K562 (cell line): ENCODE data around the gene FGFR1OP2. TPM values are rescaled to one million over a fixed set of nuclear protein-coding genes. Genes with fewer than 3 reads are reported as not detected.

ENCODE experiments used
- ATAC-seq: fragments of 200-7000 bp; cut with Tn5 transposase; 3 replicates; pipeline ENCODE4 v1.9.1; 2020; ENCODE audit warnings: moderate library complexity
- BruUV-seq: library from RNA; stranded (reverse); fragments of 400-500 nt; replicated peaks from 2 replicates; lab custom pipeline; 2021; lab: Mats Ljungman, UMichigan
- CTCF ChIA-PET: fragments of 300-600 bp; formaldehyde crosslinking; extraction: SDS; loops from one replicate; lab custom pipeline; 2021; ENCODE audit warnings: low intra/inter-chr PET ratio; lab: Yijun Ruan, JAX
- POLR2A ChIA-PET: fragments of 300-600, 350-650 bp; sonication (Branson Sonifier 250); formaldehyde crosslinking; extraction: SDS; loops from one replicate; lab custom pipeline; 2021; ENCODE audit warnings: antibody characterized with exemption, inconsistent platforms; lab: Yijun Ruan, JAX
- DNase-seq, 4 experiments: peaks; one replicate each; pipeline versions ENCODE4 v3.0.0 to v3.0.0-alpha.2; 2011 to 2018; ENCODE audit warnings: low spot score in 3 of 4, mixed read lengths in 3 of 4; ENCODE audit errors: extremely low read depth in 1 of 4
- FAIRE-seq: peaks from 2 replicates; lab custom pipeline; 2011; peaks lifted over from hg19 to GRCh38; lab: Jason Lieb, UNC
- H2AFZ ChIP-seq: 2 replicates; pipeline ENCODE4 v1.6.0; 2011; ENCODE audit warnings: low read depth, low read length, control low read depth, inconsistent platforms
- H3K27ac ChIP-seq: fragments of 200-600 bp; 3 replicates; pipeline ENCODE4 v1.8.0; 2011; ENCODE audit warnings: low read depth, mild to moderate bottlenecking, control low read depth, inconsistent platforms, low read length, moderate library complexity, mixed read lengths; ENCODE audit errors: extremely low read depth
- H3K27me3 ChIP-seq, 2 experiments: fragments of 300-600 bp in 1 of 2; 2 replicates in 1 of 2; 3 replicates in 1 of 2; pipeline versions ENCODE4 v1.6.0 to v1.8.0; 2011; ENCODE audit warnings: inconsistent platforms in 2 of 2, low read length in 2 of 2, mild to moderate bottlenecking in 1 of 2, mixed read lengths in 1 of 2, moderate library complexity in 1 of 2; ENCODE audit not compliant: control insufficient read depth in 2 of 2, insufficient read depth in 2 of 2
- H3K36me3 ChIP-seq: fragments of 300-600 bp; 3 replicates; pipeline ENCODE4 v1.8.0; 2011; ENCODE audit warnings: mild to moderate bottlenecking, low read length, inconsistent platforms; ENCODE audit not compliant: control insufficient read depth, insufficient read depth
- H3K4me1 ChIP-seq, 2 experiments: fragments of 200-600 bp in 1 of 2; replicated peaks in 1 of 2; 2 replicates in 1 of 2; 3 replicates in 1 of 2; pipeline versions ENCODE4 v1.5.1 to v1.8.0; 2011; ENCODE audit warnings: inconsistent platforms in 2 of 2, low read length in 2 of 2, mild to moderate bottlenecking in 1 of 2, mixed read lengths in 1 of 2, moderate library complexity in 1 of 2; ENCODE audit not compliant: control insufficient read depth in 2 of 2, insufficient read depth in 2 of 2
- H3K4me2 ChIP-seq: 2 replicates; pipeline ENCODE4 v1.6.1; 2011; ENCODE audit warnings: low read length, control low read depth, inconsistent platforms, mixed read lengths; ENCODE audit not compliant: insufficient read depth
- H3K4me3 ChIP-seq: fragments of 200-600 bp; sonication (generic), shearing (Covaris generic); 2 replicates; pipeline ENCODE4 v1.5.1; 2016; ENCODE audit warnings: control low read depth, inconsistent platforms
- H3K79me2 ChIP-seq: fragments of 200-600 bp; 3 replicates; pipeline ENCODE4 v1.8.0; 2011; ENCODE audit warnings: low read length, inconsistent platforms; ENCODE audit not compliant: control insufficient read depth, insufficient read depth
- H3K9ac ChIP-seq, 2 experiments: 2 replicates each; pipeline versions ENCODE4 v1.6.0 to v1.6.1; 2011; ENCODE audit warnings: low read depth in 2 of 2, low read length in 2 of 2, control low read depth in 1 of 2, inconsistent platforms in 1 of 2, mild to moderate bottlenecking in 1 of 2, mixed read lengths in 1 of 2; ENCODE audit not compliant: insufficient read depth in 1 of 2
- H3K9me1 ChIP-seq: one replicate; pipeline ENCODE4 v1.6.0; 2011; ENCODE audit warnings: inconsistent platforms, mild to moderate bottlenecking, low read length, moderate library complexity; ENCODE audit not compliant: control insufficient read depth, insufficient read depth
- H3K9me3 ChIP-seq: replicated peaks from 2 replicates; pipeline ENCODE4 v1.5.1; 2011; ENCODE audit warnings: low read depth, low read length, inconsistent platforms; ENCODE audit not compliant: control insufficient read depth, insufficient read depth
- H4K20me1 ChIP-seq: replicated peaks from 2 replicates; pipeline ENCODE4 v1.6.1; 2011; ENCODE audit warnings: low read length, inconsistent platforms, mixed read lengths; ENCODE audit not compliant: control insufficient read depth, insufficient read depth
- AFF4 ChIP-seq: sonication (generic); formaldehyde crosslinking; IDR thresholded peaks from 2 replicates; pipeline ENCODE4 v1.8.0; 2023; ENCODE audit warnings: mild to moderate bottlenecking, missing genetic modification reagents
- CCNT2 ChIP-seq: IDR thresholded peaks from 2 replicates; pipeline ENCODE4 v1.6.1; 2011; ENCODE audit warnings: borderline replicate concordance, low read depth, mild to moderate bottlenecking, moderate library complexity, mixed read lengths, low read length; ENCODE audit not compliant: insufficient read length; ENCODE audit errors: extremely low read depth
- CXXC5 ChIP-seq: fragments of 250-450 bp; sonication (Bioruptor Pico); IDR thresholded peaks from 2 replicates; pipeline ENCODE4 v1.8.0; 2022; ENCODE audit warnings: inconsistent platforms, mild to moderate bottlenecking, moderate library complexity
- HNRNPLL ChIP-seq: fragments of 200-400 bp; formaldehyde crosslinking; IDR thresholded peaks from 2 replicates; pipeline ENCODE4 v1.6.1; 2017; ENCODE audit warnings: low read length, low read depth, mild to moderate bottlenecking; ENCODE audit not compliant: poor library complexity, severe bottlenecking
- NR1H2 ChIP-seq: sonication (generic); formaldehyde crosslinking; IDR thresholded peaks from 2 replicates; pipeline ENCODE4 v1.4.0; 2020; ENCODE audit warnings: mild to moderate bottlenecking, missing genetic modification reagents
- POLR2G ChIP-seq: fragments of 200-400 bp; formaldehyde crosslinking; IDR thresholded peaks from 2 replicates; pipeline ENCODE4 v1.6.1; 2017; ENCODE audit warnings: low read depth, mild to moderate bottlenecking, antibody characterized with exemption, low read length, moderate library complexity
- PTRF ChIP-seq: fragments of 450-650 bp; IDR thresholded peaks from 2 replicates; pipeline ENCODE4 v1.6.1; 2016; ENCODE audit warnings: mild to moderate bottlenecking, missing genetic modification characterization, missing compliant biosample characterization
- RBFOX2 ChIP-seq: fragments of 200-400 bp; formaldehyde crosslinking; IDR thresholded peaks from 2 replicates; pipeline ENCODE4 v1.6.1; 2017; ENCODE audit warnings: low read depth, mild to moderate bottlenecking, low read length, moderate library complexity
- RBM22 ChIP-seq: fragments of 200-400 bp; formaldehyde crosslinking; IDR thresholded peaks from 2 replicates; pipeline ENCODE4 v1.6.1; 2018; ENCODE audit warnings: low read length, low read depth; ENCODE audit not compliant: poor library complexity, severe bottlenecking
- SIN3A ChIP-seq, 2 experiments: fragments of 150-350 bp in 1 of 2; IDR thresholded peaks; 2 replicates each; pipeline ENCODE4 v1.6.1; 2011 to 2016; ENCODE audit warnings: borderline replicate concordance in 2 of 2, low read depth in 2 of 2, low read length in 2 of 2, mild to moderate bottlenecking in 2 of 2, moderate library complexity in 2 of 2; ENCODE audit not compliant: control insufficient read depth in 1 of 2
- SPI1 ChIP-seq: IDR thresholded peaks from 2 replicates; pipeline ENCODE4 v1.6.1; 2011; ENCODE audit warnings: low read depth, low read length, control low read depth, borderline replicate concordance
- TCF7 ChIP-seq: sonication (generic); IDR thresholded peaks from 2 replicates; pipeline ENCODE4 v1.6.1; 2016; ENCODE audit warnings: antibody characterized with exemption, borderline replicate concordance
- ZBTB7A ChIP-seq: IDR thresholded peaks from 2 replicates; pipeline ENCODE4 v1.6.1; 2011; ENCODE audit warnings: low read depth, mild to moderate bottlenecking, low read length, moderate library complexity, borderline replicate concordance; ENCODE audit not compliant: control insufficient read depth
- ZNF780A ChIP-seq: fragments of 250-450 bp; sonication (Bioruptor Pico); IDR thresholded peaks from 2 replicates; pipeline ENCODE4 v1.5.0; 2021; ENCODE audit warnings: mild to moderate bottlenecking
- ZNF830 ChIP-seq: fragments of 250-450 bp; sonication (Bioruptor Pico); IDR thresholded peaks from 2 replicates; pipeline ENCODE4 v1.5.0; 2021; ENCODE audit warnings: mild to moderate bottlenecking
- WGBS: fragments of 100-300 bp; shearing (Covaris generic); methylation state at CpG from one replicate; pipeline ENCODE4 v1.1.6; 2016; ENCODE audit warnings: low coverage, mixed read lengths; ENCODE audit not compliant: insufficient coverage; ENCODE audit errors: missing lambda C conversion rate; 5-methylcytosine and 5-hydroxymethylcytosine counted together
- in situ Hi-C: fragments of 300-500 bp; cut with MboI; formaldehyde crosslinking; loops from 4 replicates; pipeline ENCODE4 v1.15.0; 2018; ENCODE audit warnings: inconsistent platforms, mixed read lengths
- intact Hi-C: fragments of 100-400 bp; cut with micrococcal nuclease; formaldehyde crosslinking; loops from 2 replicates; pipeline ENCODE4 v1.14.2; 2022
- polyA plus RNA-seq, 8 experiments: library from polyadenylated mRNA; depleted of rRNA in 4 of 8; stranded (reverse) in 5 of 8; unstranded in 3 of 8; fragments of >200 nt; fragmentation: Nextera tagmentation in 2 of 8; fragmentation: Illumina TruSeq in 1 of 8; extraction: Ambion mirVana in 2 of 8; extraction: Trizol in 1 of 8; gene quantifications; 2 replicates each; pipeline versions ENCODE4 v1.2.1 to v1.2.3, GENCODE V29; 2011 to 2014; ENCODE audit warnings: inconsistent platforms in 1 of 8, missing spikeins in 1 of 8
- total RNA-seq, 7 experiments: library from RNA; depleted of rRNA in 6 of 7; stranded (reverse); fragments of >200 nt in 6 of 7; fragmentation: Illumina TruSeq in 2 of 7; extraction: Trizol in 2 of 7; gene quantifications; 2 replicates each; pipeline versions ENCODE4 v1.2.1 to v1.2.3, GENCODE V29; 2011 to 2021; ENCODE audit warnings: low replicate concordance in 1 of 7

FGFR1OP2 gene
- total and polyA plus RNA-seq, 9 of the 15 experiments (the other 6 are each of a cell fraction or from before 2014, with no cell fraction given): 31.6 to 49.0 (median 37.1) TPM

- H3K9me1 ChIP-seq: no peaks in the 10 kb centered on the region
- H3K27me3 ChIP-seq: no peaks in the 10 kb centered on the region
- intact Hi-C loops (no loop called here), in situ Hi-C loops (loop anchor here (5.0 kb wide), 1 partner anchor 74 kb away; the partner anchor contains the start of gene TM7SF3)
- H2AFZ ChIP-seq: peak overlapping the region; percentile 94
- no peaks in the 10 kb centered on the region for H3K9me3 ChIP-seq
- peak overlapping the region; percentile 84 for H3K4me3 ChIP-seq
- peak overlapping the region; percentile 95 for H3K27ac ChIP-seq
- CTCF ChIA-PET: no interaction called here
- peaks cover 17% of the 10 kb centered on the region; the same call in 2 of the 3 replicates for H3K36me3 ChIP-seq
- peaks cover 96% of the 10 kb centered on the region for H3K79me2 ChIP-seq
- POLR2A ChIA-PET: interaction anchor here (0.8 kb wide), 1 partner anchor 21 kb away, joined by 3 read pairs; no protein-coding TSS in a partner anchor
- peak; percentile 44 for ATAC-seq
- H3K9ac ChIP-seq: peak overlapping the region; percentile 94 to 95
- no TSS peak for BruUV-seq
- DNase-seq: peak in 1 of 4 experiments; percentile 27
- peaks cover 0 to 22% of the 10 kb centered on the region in 2 experiments; a peak in 3 of 5 replicates for H3K4me1 ChIP-seq
- FAIRE-seq: no peak
- peak overlapping the region; percentile 98 for H3K4me2 ChIP-seq
- H4K20me1 ChIP-seq: 0 out of 2 replicates have a peak, but pooled peaks cover 5% of the 10 kb centered on the region
- under 1% methylated on average over 27 of the region's 28 CpGs for WGBS
- TF ChIP-seq TCF7 (0 out of 2 replicates have a peak, but pooled peaks have one; percentile 5), ZNF780A (CRISPR knock-in tag) (no peak), ZBTB7A (peak; percentile 45; the same call in 1 of the 2 replicates), RBM22 (peak; percentile 39), POLR2G (peak; percentile 60; the same call in 1 of the 2 replicates), AFF4 (CRISPR knock-in tag) (0 out of 2 replicates have a peak, but pooled peaks have one; percentile 54), ZNF830 (CRISPR knock-in tag) (0 out of 2 replicates have a peak, but pooled peaks have one; percentile 74), CCNT2 (peak; percentile 54), RBFOX2 (peak; percentile 49), PTRF (tag) (no peak), CXXC5 (0 out of 2 replicates have a peak, but pooled peaks have one; percentile 7), SPI1 (peak; percentile 56; the same call in 1 of the 2 replicates), NR1H2 (0 out of 2 replicates have a peak, but pooled peaks have one; percentile 56), SIN3A (IDR thresholded peaks at IDR 0.05; ENCODE audit: borderline replicate concordance in 2 of 2, control insufficient read depth in 1 of 2, low read depth in 2 of 2, low read length in 2 of 2) (0 out of 4 replicates have a peak, but pooled peaks of 1 of the 2 experiments have one; percentile 3), HNRNPLL (peak; percentile 30)
Measured at GRCh38 chr12:26938701-26939062, 412 bp downstream of the FGFR1OP2 start.
